Upper lobe of right lung (tissue), 1 donor: ENCODE measurements around the gene ADGRL3. TPM values are rescaled to one million over a fixed set of nuclear protein-coding genes. Genes with fewer than 3 reads are reported as not detected.

Source experiments
- ATAC-seq: fragments of 200-7000 bp; cut with Tn5 transposase; one replicate; pipeline ENCODE4 v1.9.1; 2020; ENCODE audit warnings: mild to moderate bottlenecking, moderate library complexity
- DNase-seq: peaks from one replicate; pipeline ENCODE4 v3.0.0-alpha.2; 2020
- H3K27ac ChIP-seq: fragments of 200-600 bp; one replicate; pipeline ENCODE4 v1.8.0; 2022
- H3K27me3 ChIP-seq: fragments of 200-600 bp; one replicate; pipeline ENCODE4 v1.8.0; 2022; ENCODE audit warnings: mild to moderate bottlenecking
- H3K36me3 ChIP-seq: fragments of 200-600 bp; one replicate; pipeline ENCODE4 v1.8.0; 2022
- H3K4me1 ChIP-seq: fragments of 200-600 bp; one replicate; pipeline ENCODE4 v1.8.0; 2022
- H3K4me3 ChIP-seq: fragments of 200-600 bp; one replicate; pipeline ENCODE4 v1.8.0; 2022; ENCODE audit warnings: mild to moderate bottlenecking
- H3K9me3 ChIP-seq: fragments of 200-600 bp; one replicate; pipeline ENCODE4 v1.8.0; 2022
- intact Hi-C: fragments of 100-400 bp; cut with DNase I; formaldehyde crosslinking; loops from one replicate; pipeline ENCODE4 v1.11.0; 2022
- total RNA-seq: library from RNA; stranded (reverse); fragmentation: NEBNext Ultra II Directional; extraction: Animal tissue kit (Norgen Biotek cat#: 25700); gene quantifications from one replicate; pipeline ENCODE4 v1.2.1, GENCODE V29; 2021
- TF ChIP-seq, protein P1 (sequence below): fragments of 200-600 bp; IDR thresholded peaks from one replicate; pipeline ENCODE4 v1.8.0; 2022; ENCODE audit warnings: antibody characterized with exemption
- donor health status: DM: no; HTN: yes; CAD: no; lungs with severe emphysema.

The ADGRL3 gene
- total RNA-seq, 1 donor from 2014 or later: 4.0 TPM

DNA sequence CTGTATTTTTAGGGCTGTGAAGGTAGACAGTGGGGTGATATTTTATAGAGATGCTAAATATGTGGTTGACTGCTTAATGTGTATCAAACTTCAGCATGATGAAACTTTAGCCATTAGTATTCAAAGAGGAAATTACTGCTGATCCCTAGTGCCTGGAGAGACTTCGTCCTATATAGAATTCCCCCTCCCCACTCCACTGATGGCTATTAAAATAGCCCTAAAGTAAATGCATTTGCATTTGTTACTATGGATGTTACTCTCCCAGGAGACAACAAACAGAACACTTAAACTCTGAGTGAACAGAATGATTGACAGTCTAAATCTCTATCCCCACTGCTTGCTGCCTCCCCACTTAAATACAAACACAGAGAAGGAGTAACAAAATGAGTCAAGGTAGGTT is 39.1 kb downstream of the ADGRL3 start:
- Histone ChIP-seq H3K4me1 (no peaks in the 10 kb centered on the region), H3K27ac (no peak overlapping the region), H3K27me3 (no peaks in the 10 kb centered on the region), H3K4me3 (no peak overlapping the region), H3K9me3 (no peaks in the 10 kb centered on the region), H3K36me3 (no peaks in the 10 kb centered on the region)
- DNase-seq (no peak), ATAC-seq (no peak)
- intact Hi-C loops: no loop called here
- TF ChIP-seq, protein P1, sequence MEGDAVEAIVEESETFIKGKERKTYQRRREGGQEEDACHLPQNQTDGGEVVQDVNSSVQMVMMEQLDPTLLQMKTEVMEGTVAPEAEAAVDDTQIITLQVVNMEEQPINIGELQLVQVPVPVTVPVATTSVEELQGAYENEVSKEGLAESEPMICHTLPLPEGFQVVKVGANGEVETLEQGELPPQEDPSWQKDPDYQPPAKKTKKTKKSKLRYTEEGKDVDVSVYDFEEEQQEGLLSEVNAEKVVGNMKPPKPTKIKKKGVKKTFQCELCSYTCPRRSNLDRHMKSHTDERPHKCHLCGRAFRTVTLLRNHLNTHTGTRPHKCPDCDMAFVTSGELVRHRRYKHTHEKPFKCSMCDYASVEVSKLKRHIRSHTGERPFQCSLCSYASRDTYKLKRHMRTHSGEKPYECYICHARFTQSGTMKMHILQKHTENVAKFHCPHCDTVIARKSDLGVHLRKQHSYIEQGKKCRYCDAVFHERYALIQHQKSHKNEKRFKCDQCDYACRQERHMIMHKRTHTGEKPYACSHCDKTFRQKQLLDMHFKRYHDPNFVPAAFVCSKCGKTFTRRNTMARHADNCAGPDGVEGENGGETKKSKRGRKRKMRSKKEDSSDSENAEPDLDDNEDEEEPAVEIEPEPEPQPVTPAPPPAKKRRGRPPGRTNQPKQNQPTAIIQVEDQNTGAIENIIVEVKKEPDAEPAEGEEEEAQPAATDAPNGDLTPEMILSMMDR: no peak

DNA sequence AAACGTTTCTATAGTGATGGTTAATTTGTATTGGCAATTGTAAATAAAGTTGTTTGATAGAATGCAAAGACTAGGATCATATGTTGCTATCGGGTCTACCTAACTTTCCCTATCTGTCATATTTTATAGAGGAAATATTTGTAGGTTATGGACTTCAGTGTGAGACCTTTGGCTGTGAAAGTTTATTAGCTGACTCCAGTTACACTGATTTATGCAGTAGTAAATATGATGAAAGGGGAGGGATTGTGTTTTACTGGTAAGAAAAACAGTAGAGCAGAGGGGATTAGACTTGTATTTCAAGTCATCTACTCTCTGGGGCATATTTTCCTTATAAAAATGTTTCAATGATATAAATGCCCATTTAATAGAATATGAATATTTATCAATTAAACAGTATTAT is 43.8 kb downstream of the ADGRL3 start:
- Histone ChIP-seq H3K4me3 (no peak overlapping the region), H3K27ac (no peak overlapping the region), H3K9me3 (no peaks in the 10 kb centered on the region), H3K36me3 (no peaks in the 10 kb centered on the region), H3K27me3 (no peaks in the 10 kb centered on the region), H3K4me1 (no peaks in the 10 kb centered on the region)
- intact Hi-C loops: no loop called here
- ATAC-seq (no peak), DNase-seq (no peak)
- TF ChIP-seq, protein P1: no peak

DNA sequence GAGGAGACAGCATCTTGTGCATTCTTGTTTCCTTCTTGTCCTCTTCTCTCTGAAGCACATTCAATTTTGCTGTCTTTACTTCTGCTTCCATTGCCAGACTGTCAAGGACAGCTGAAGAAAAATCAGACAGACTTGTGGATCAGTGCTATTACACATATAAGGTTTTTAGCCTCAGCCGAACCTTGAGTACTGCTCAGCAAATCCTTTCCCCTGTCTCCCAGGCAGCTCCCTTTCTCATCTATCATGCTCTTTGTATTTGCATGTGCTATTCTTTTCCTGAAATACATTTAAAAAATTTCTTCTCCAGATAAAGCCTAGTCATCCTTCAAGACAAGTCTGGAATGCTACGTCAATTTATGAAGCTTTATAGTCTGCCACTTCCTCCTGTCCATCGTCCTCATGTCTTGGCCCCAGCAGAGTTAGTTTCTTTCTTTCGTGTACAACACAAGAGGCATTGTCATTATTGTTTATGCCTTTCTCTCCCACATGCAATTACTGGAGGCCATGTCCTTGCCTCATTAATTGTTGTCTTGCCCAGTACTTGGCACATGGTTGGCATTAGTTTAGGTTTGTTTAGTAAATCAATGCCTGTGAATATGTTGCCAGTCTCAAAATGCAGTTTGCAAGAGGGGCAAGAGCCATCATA is 45.1 kb downstream of the ADGRL3 start:
- H3K36me3 ChIP-seq: no peaks in the 10 kb centered on the region
- intact Hi-C loops: no loop called here
- H3K4me1 ChIP-seq: no peaks in the 10 kb centered on the region
- no peak overlapping the region for H3K27ac ChIP-seq
- DNase-seq: no peak
- no peaks in the 10 kb centered on the region for H3K9me3 ChIP-seq
- TF ChIP-seq, protein P1: no peak
- ATAC-seq: no peak
- H3K4me3 ChIP-seq: no peak overlapping the region
- no peaks in the 10 kb centered on the region for H3K27me3 ChIP-seq

DNA sequence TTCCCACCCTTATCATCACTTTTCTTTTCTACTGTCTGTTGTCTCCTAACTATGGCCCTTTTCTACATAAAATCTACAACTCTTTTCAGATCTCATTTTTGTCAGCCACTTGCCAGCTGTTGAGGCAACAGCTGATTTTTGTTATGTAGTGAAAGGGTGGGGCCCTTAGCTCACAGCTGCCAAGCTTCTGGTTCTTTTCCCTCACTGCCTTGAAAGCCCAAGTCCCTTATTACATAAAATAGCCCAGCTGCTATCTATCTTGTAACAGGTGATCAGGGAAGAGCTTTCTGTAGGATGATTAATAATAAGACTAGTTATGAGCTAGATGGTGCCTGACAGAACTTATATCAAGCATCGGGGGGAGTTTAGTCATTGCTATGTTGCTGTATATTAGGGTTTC is 45.9 kb downstream of the ADGRL3 start:
- DNase-seq (no peak), ATAC-seq (no peak)
- TF ChIP-seq, protein P1: no peak
- Histone ChIP-seq H3K9me3 (no peaks in the 10 kb centered on the region), H3K27ac (no peak overlapping the region), H3K27me3 (no peaks in the 10 kb centered on the region), H3K36me3 (no peaks in the 10 kb centered on the region), H3K4me3 (no peak overlapping the region), H3K4me1 (no peaks in the 10 kb centered on the region)
- intact Hi-C loops: no loop called here

DNA sequence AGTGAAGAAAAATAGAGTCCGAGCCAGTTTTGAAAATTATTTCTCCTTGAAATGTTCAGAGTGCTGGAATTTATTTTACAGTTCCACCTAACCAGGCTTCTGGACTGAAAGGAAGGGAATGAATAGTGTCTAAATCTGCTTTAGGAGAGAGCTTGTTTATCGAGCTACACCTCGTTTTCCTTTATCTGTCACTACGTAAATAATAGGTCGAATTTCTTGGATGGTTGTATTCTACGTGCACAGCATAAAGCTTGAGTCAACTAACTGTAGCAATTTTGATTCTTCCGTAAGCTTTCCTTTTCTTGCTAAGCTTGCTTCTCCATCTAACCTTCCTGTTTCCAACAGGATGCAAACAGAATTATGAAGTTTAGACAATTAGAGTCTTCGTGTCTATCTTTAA is 48.6 kb downstream of the ADGRL3 start:
- no peaks in the 10 kb centered on the region for H3K4me1 ChIP-seq
- H3K4me3 ChIP-seq: no peak overlapping the region
- DNase-seq: no peak
- ATAC-seq: no peak
- no peak overlapping the region for H3K27ac ChIP-seq
- intact Hi-C loops: no loop called here
- no peaks in the 10 kb centered on the region for H3K27me3 ChIP-seq
- TF ChIP-seq, protein P1: no peak
- H3K36me3 ChIP-seq: no peaks in the 10 kb centered on the region
- H3K9me3 ChIP-seq: no peaks in the 10 kb centered on the region

DNA sequence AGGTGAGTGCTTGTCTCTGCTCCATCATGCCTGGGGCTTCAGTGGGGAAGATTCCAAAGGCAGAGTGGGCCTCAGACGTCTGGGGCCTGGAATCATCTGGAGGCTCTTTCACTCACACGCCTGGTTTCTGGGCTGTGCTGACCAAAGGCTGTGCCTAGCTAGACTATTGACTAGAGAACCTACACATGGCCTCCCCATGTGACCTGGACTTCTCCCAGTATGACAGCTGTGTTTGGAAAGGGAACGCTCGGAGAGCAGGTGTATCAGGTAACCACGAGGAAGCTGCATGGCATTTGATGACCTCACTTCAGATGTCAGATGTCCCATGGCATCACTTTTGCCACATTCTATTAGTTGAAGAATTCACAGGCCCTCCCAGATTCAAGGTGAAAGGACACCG is 51.0 kb downstream of the ADGRL3 start:
- Histone ChIP-seq H3K27ac (no peak overlapping the region), H3K4me1 (no peaks in the 10 kb centered on the region), H3K27me3 (no peaks in the 10 kb centered on the region), H3K9me3 (no peaks in the 10 kb centered on the region), H3K36me3 (no peaks in the 10 kb centered on the region), H3K4me3 (no peak overlapping the region)
- ATAC-seq (no peak), DNase-seq (no peak)
- TF ChIP-seq, protein P1: no peak
- intact Hi-C loops: no loop called here
